ENCODE measurements around the gene DES. TPM values are rescaled to one million over a fixed set of nuclear protein-coding genes. Genes with fewer than 3 reads are reported as not detected.

The DES gene
- total and polyA plus RNA-seq, 9 of the 15 experiments (the other 6 are each of a cell fraction or from before 2014, with no cell fraction given) = 2.5 to 58.9 (median 21.9) TPM

GRCh38 chr2:219414857-219415256 is 3.3 kb upstream of the DES start (continued):
- TF ChIP-seq MGA (IDR thresholded peaks at IDR 0.05) (no peak), MCM7 (IDR thresholded peaks at IDR 0.05) (no peak), MAFG (tag; conservative IDR thresholded peaks at IDR 0.05) (no peak), ELF4 (CRISPR knock-in tag; IDR thresholded peaks at IDR 0.05) (no peak), CBX8 (IDR thresholded peaks at IDR 0.05; ENCODE audit: borderline replicate concordance, extremely low read depth, low read depth, low read length, poor library complexity, severe bottlenecking) (no peak), ZNF696 (CRISPR knock-in tag; conservative IDR thresholded peaks at IDR 0.05) (no peak), USF2 (CRISPR knock-in tag; IDR thresholded peaks at IDR 0.05) (no peak), ZSCAN29 (IDR thresholded peaks at IDR 0.05) (no peak), ZNF23 (CRISPR knock-in tag; IDR thresholded peaks at IDR 0.05) (no peak), ZNF146 (CRISPR knock-in tag; IDR thresholded peaks at IDR 0.05; ENCODE audit: unreplicated experiment) (no peak), TARDBP (IDR thresholded peaks at IDR 0.05) (no peak)
- TF ChIP-seq, protein P1, sequence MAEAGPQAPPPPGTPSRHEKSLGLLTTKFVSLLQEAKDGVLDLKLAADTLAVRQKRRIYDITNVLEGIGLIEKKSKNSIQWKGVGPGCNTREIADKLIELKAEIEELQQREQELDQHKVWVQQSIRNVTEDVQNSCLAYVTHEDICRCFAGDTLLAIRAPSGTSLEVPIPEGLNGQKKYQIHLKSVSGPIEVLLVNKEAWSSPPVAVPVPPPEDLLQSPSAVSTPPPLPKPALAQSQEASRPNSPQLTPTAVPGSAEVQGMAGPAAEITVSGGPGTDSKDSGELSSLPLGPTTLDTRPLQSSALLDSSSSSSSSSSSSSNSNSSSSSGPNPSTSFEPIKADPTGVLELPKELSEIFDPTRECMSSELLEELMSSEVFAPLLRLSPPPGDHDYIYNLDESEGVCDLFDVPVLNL (CRISPR knock-in tag; IDR thresholded peaks at IDR 0.05; ENCODE audit: low read depth) = no peak

All from K562 (cell line).